Gastroesophageal sphincter (tissue), 3 donors: ENCODE results near the gene COQ8B.

Experiments used
- CTCF ChIP-seq, 4 experiments: fragments of 200-600 bp in 2 of 4; fragments of 450-650 bp in 2 of 4; sonication (generic) in 1 of 4; IDR thresholded peaks; one replicate each; pipeline ENCODE4 v1.5.1; 2017 to 2019; ENCODE audit warnings: antibody characterized with exemption in 4 of 4, mild to moderate bottlenecking in 2 of 4, moderate library complexity in 2 of 4
- POLR2A ChIP-seq, 2 donors: fragments of 450-650 bp; IDR thresholded peaks; one replicate each; pipeline ENCODE4 v1.6.1; 2017; ENCODE audit warnings: antibody characterized with exemption in 2 of 2, mild to moderate bottlenecking in 2 of 2, moderate library complexity in 1 of 2
- POLR2AphosphoS5 ChIP-seq: sonication (generic); formaldehyde crosslinking; IDR thresholded peaks from one replicate; pipeline ENCODE4 v1.6.1; 2017; ENCODE audit warnings: antibody characterized with exemption

- TF ChIP-seq CTCF (IDR thresholded peaks at IDR 0.05) (no peak), POLR2A (IDR thresholded peaks at IDR 0.05) (no peak), POLR2AphosphoS5 (no peak)
These were observed 35.6 kb downstream of the COQ8B start for GRCh38 chr19:40681039-40681438.
